ENCODE results near the gene PLAAT2. TPM values are rescaled to one million over a fixed set of nuclear protein-coding genes. Genes with fewer than 3 reads are reported as not detected.
"Not testable (repeated sequence)": the region's sequence is repeated elsewhere in the genome, so short reads cannot be mapped to it uniquely, and the experiment has no call there.

Gene PLAAT2
- total and polyA plus RNA-seq, 2 donors (not counting 1 experiment from before 2014, with no cell fraction given) = 4.0 TPM; not detected in 1

GRCh38 chr11:63542506-63542905 is 20.7 kb downstream of the PLAAT2 start:
- ATAC-seq (ENCODE audit: low read depth); H3K27me3 ChIP-seq (replicated peaks in 1 of 4; ENCODE audit: control extremely low read depth in 1 of 4, control insufficient read depth in 3 of 4, insufficient read depth in 4 of 4, low read length in 3 of 4); H3K27ac Mint-ChIP-seq; H4K20me1 ChIP-seq (ENCODE audit: control insufficient read depth, insufficient read depth, low read length, poor library complexity, severe bottlenecking); H3K9ac ChIP-seq (ENCODE audit: low read length); H3K4me2 ChIP-seq (replicated peaks; ENCODE audit: low read depth, low read length, poor library complexity, severe bottlenecking); DNase-seq; H3K4me3 Mint-ChIP-seq; H3K27ac ChIP-seq (ENCODE audit: low read length in 2 of 2); H3K27me3 Mint-ChIP-seq; H3K79me2 ChIP-seq (ENCODE audit: control insufficient read depth, insufficient read depth, low read length); CTCF ChIA-PET; H3K9me3 Mint-ChIP-seq (ENCODE audit: insufficient read depth); H3K9me3 ChIP-seq (ENCODE audit: control extremely low read depth in 1 of 3, control insufficient read depth in 2 of 3, insufficient read depth in 1 of 3, low read length in 2 of 3); H2AFZ ChIP-seq (ENCODE audit: insufficient read depth, low read depth, low read length, poor library complexity, severe bottlenecking); POLR2A ChIA-PET; H3K4me3 ChIP-seq (ENCODE audit: control extremely low read depth in 1 of 5, extremely low read depth in 1 of 5, insufficient read depth in 1 of 5, low read depth in 2 of 5, low read length in 4 of 5); H3K36me3 ChIP-seq (replicated peaks in 1 of 2; ENCODE audit: control extremely low read depth in 1 of 2, control insufficient read depth in 1 of 2, extremely low read depth in 1 of 2, insufficient read depth in 2 of 2, low read length in 1 of 2): not testable (repeated sequence)
- H3K4me1 Mint-ChIP-seq = peaks cover 23% of the 10 kb centered on the region
- intact Hi-C loops (cut with micrococcal nuclease) = loop anchor here (2.0 kb wide), 1 partner anchor 24 kb away; no protein-coding TSS in a partner anchor
- no CpG with 5 or more reads among the region's 2 CpGs for WGBS (ENCODE audit: insufficient coverage)
- H3K4me1 ChIP-seq (ENCODE audit: control insufficient read depth in 2 of 2, insufficient read depth in 2 of 2, low read length in 2 of 2) = peaks cover 13 to 17% of the 10 kb centered on the region in 2 donors

- intact Hi-C loops (cut with micrococcal nuclease) = no loop called here
- peak overlapping the region; percentile 84 for H3K4me3 Mint-ChIP-seq
- Histone ChIP-seq H3K9me3 (ENCODE audit: control extremely low read depth in 1 of 3, control insufficient read depth in 2 of 3, insufficient read depth in 1 of 3, low read length in 2 of 3) (no peaks in the 10 kb centered on the region), H3K9ac (ENCODE audit: low read length) (peak overlapping the region; percentile 77), H3K4me2 (replicated peaks; ENCODE audit: low read depth, low read length, poor library complexity, severe bottlenecking) (peak overlapping the region; percentile 90), H2AFZ (ENCODE audit: insufficient read depth, low read depth, low read length, poor library complexity, severe bottlenecking) (peak overlapping the region; percentile 92), H3K27ac (ENCODE audit: low read length in 2 of 2) (peak overlapping the region; percentile 63), H3K27me3 (replicated peaks in 1 of 4; ENCODE audit: control extremely low read depth in 1 of 4, control insufficient read depth in 3 of 4, insufficient read depth in 4 of 4, low read length in 3 of 4) (no peaks in the 10 kb centered on the region), H3K4me3 (ENCODE audit: control extremely low read depth in 1 of 5, extremely low read depth in 1 of 5, insufficient read depth in 1 of 5, low read depth in 2 of 5, low read length in 4 of 5) (peak overlapping the region in 4 of 5 experiments; percentile 64 to 89 (median 64)), H4K20me1 (ENCODE audit: control insufficient read depth, insufficient read depth, low read length, poor library complexity, severe bottlenecking) (no peaks in the 10 kb centered on the region), H3K4me1 (ENCODE audit: control insufficient read depth in 2 of 2, insufficient read depth in 2 of 2, low read length in 2 of 2) (peaks cover 17 to 28% of the 10 kb centered on the region in 2 donors), H3K79me2 (ENCODE audit: control insufficient read depth, insufficient read depth, low read length) (peaks cover 13% of the 10 kb centered on the region), H3K36me3 (replicated peaks in 1 of 2; ENCODE audit: control extremely low read depth in 1 of 2, control insufficient read depth in 1 of 2, extremely low read depth in 1 of 2, insufficient read depth in 2 of 2, low read length in 1 of 2) (no peaks in the 10 kb centered on the region)
- TF ChIP-seq CTCF (IDR thresholded peaks at IDR 0.05) = no peak
- TF ChIP-seq EZH2 (IDR thresholded peaks at IDR 0.05; ENCODE audit: borderline replicate concordance, insufficient read depth, low read depth, low read length, poor library complexity, severe bottlenecking) = no peak
- ChIA-PET CTCF (interaction anchor here (1.1 to 2.2 kb wide), 8 partner anchors 8 to 201 kb away, joined by 3 to 11 read pairs (median 4); partner anchors contain the start of gene PLAAT2), POLR2A (interaction anchor here (0.5 kb wide), 1 partner anchor 24 kb away, joined by 6 read pairs; no protein-coding TSS in a partner anchor)
- H3K27me3 Mint-ChIP-seq = no peaks in the 10 kb centered on the region
- H3K4me1 Mint-ChIP-seq = peaks cover 37% of the 10 kb centered on the region
- no peaks in the 10 kb centered on the region for H3K9me3 Mint-ChIP-seq (ENCODE audit: insufficient read depth)
- DNase-seq (peak; percentile 31), ATAC-seq (ENCODE audit: low read depth) (peak; percentile 33)
- peak overlapping the region; percentile 86 for H3K27ac Mint-ChIP-seq
- WGBS (ENCODE audit: insufficient coverage) = 17% methylated on average over 6 of the region's 8 CpGs
Observed at GRCh38 chr11:63537293-63538101, 25.7 kb downstream of the PLAAT2 start.
